Spleen (tissue), 11 donors: ENCODE measurements around the gene CASQ1. TPM values are rescaled to one million over a fixed set of nuclear protein-coding genes. Genes with fewer than 3 reads are reported as not detected.
A peak's percentile ranks its signal among the peaks of the same experiment; 100 is the strongest.

ENCODE experiments used
- DNase-seq: peaks from one replicate; pipeline ENCODE4 v3.0.0-alpha.2; 2020
- H3K27ac ChIP-seq, 8 donors: fragments of 200-600 bp; sonication (generic) in 7 of 8; 1 replicate in 4 of 8; 2 replicates in 4 of 8; pipeline versions ENCODE4 v1.5.0 to v1.8.0; 2016 to 2021; ENCODE audit warnings: inconsistent platforms in 4 of 8, mild to moderate bottlenecking in 4 of 8, moderate library complexity in 1 of 8
- H3K27me3 ChIP-seq, 7 donors: fragments of 200-600 bp; sonication (generic) in 6 of 7; replicated peaks in 1 of 7; 1 replicate in 4 of 7; 2 replicates in 3 of 7; pipeline versions ENCODE4 v1.5.0 to v1.8.0; 2016 to 2021; ENCODE audit warnings: inconsistent platforms in 3 of 7, mild to moderate bottlenecking in 1 of 7
- H3K36me3 ChIP-seq, 6 donors: fragments of 200-600 bp; sonication (generic) in 5 of 6; 1 replicate in 4 of 6; 2 replicates in 2 of 6; pipeline versions ENCODE4 v1.5.0 to v1.8.0; 2016 to 2021; ENCODE audit warnings: inconsistent platforms in 2 of 6
- H3K4me1 ChIP-seq, 6 donors: fragments of 200-600 bp; sonication (generic) in 5 of 6; 1 replicate in 3 of 6; 2 replicates in 3 of 6; pipeline versions ENCODE4 v1.5.0 to v1.8.0; 2016 to 2021; ENCODE audit warnings: inconsistent platforms in 3 of 6
- H3K4me3 ChIP-seq, 8 donors: fragments of 200-600 bp; sonication (generic) in 7 of 8; 1 replicate in 4 of 8; 2 replicates in 4 of 8; pipeline versions ENCODE4 v1.5.0 to v1.8.0; 2016 to 2021; ENCODE audit warnings: inconsistent platforms in 4 of 8, mild to moderate bottlenecking in 4 of 8, moderate library complexity in 2 of 8
- H3K9me3 ChIP-seq, 8 donors: fragments of 200-600 bp; sonication (generic) in 7 of 8; 1 replicate in 4 of 8; 2 replicates in 4 of 8; pipeline versions ENCODE4 v1.5.0 to v1.8.0; 2016 to 2021; ENCODE audit warnings: inconsistent platforms in 4 of 8
- CTCF ChIP-seq, 11 experiments: fragments of 200-600 bp in 7 of 11; fragments of 450-650 bp in 4 of 11; sonication (generic) in 4 of 11; IDR thresholded peaks in 8 of 11; conservative IDR thresholded peaks in 3 of 11; 1 replicate in 7 of 11; 2 replicates in 4 of 11; pipeline versions ENCODE4 v1.4.0 to v1.8.0; 2016 to 2021; ENCODE audit warnings: antibody characterized with exemption in 11 of 11, inconsistent platforms in 4 of 11, mild to moderate bottlenecking in 1 of 11
- POLR2A ChIP-seq, 3 donors: fragments of 450-650 bp; IDR thresholded peaks; one replicate each; pipeline ENCODE4 v1.5.1; 2017; ENCODE audit warnings: antibody characterized with exemption in 3 of 3, mild to moderate bottlenecking in 1 of 3
- POLR2AphosphoS5 ChIP-seq, 3 donors: sonication (generic); formaldehyde crosslinking; IDR thresholded peaks; one replicate each; pipeline ENCODE4 v1.5.1; 2017; ENCODE audit warnings: antibody characterized with exemption in 3 of 3
- WGBS, 5 donors: extraction: QIAGEN DNeasy Blood & Tissue Kit in 3 of 5; methylation state at CpG; one replicate each; pipeline versions ENCODE4 v1.1.5 to v1.1.7; 2013 to 2018; 5-methylcytosine and 5-hydroxymethylcytosine counted together
- intact Hi-C: fragments of 100-400 bp; cut with DNase I; formaldehyde crosslinking; loops from one replicate; pipeline ENCODE4 v1.15.0; 2023; ENCODE audit warnings: low total_unique reads
- polyA plus RNA-seq, 3 donors: library from polyadenylated mRNA; stranded (reverse); fragments of 200-250 nt; gene quantifications; one replicate each; pipeline ENCODE4 v1.2.1, GENCODE V29; 2013
- total RNA-seq, 7 donors: library from RNA; depleted of rRNA in 3 of 7; stranded (reverse); fragments of >200 nt in 3 of 7; fragmentation: NEBNext Ultra II Directional in 4 of 7; extraction: Animal tissue kit (Norgen Biotek cat#: 25700) in 4 of 7; gene quantifications; one replicate each; pipeline versions ENCODE4 v1.1.0 to v1.2.1, GENCODE V29; 2016 to 2021
- donor health status: healthy with polysubstance abuse.
- donor health status: DM: no; HTN: no; CAD: no; lungs with moderate emphysema.
- donor health status: DM: no; HTN: no; CAD: no.
- donor health status: Bipolar disorder and iron deficiency.
- donor health status: healthy.
- donor health status: DM: no; HTN: no; CAD: no.
- donor health status: DM: yes; HTN: yes; CAD: no.

CASQ1 gene
- total and polyA plus RNA-seq, 10 donors, result 0.37 to 1.5 (median 0.92) TPM; not detected in 3

GRCh38 chr1:160224606-160225005 is 34.2 kb downstream of the CASQ1 start:
- Histone ChIP-seq H3K27ac (no peak overlapping the region), H3K9me3 (no peaks in the 10 kb centered on the region), H3K4me3 (no peak overlapping the region), H3K27me3 (no peaks in the 10 kb centered on the region), H3K4me1 (peaks cover 0 to 16% (median 5%) of the 10 kb centered on the region in 6 donors), H3K36me3 (peaks cover 6 to 100% (median 93%) of the 10 kb centered on the region in 6 donors)
- no peak for DNase-seq
- intact Hi-C loops, result no loop called here
- 85 to 98% (median 90%) methylated on average over 2 of the region's 2 CpGs for WGBS, 5 donors
- TF ChIP-seq POLR2AphosphoS5 (IDR thresholded peaks at IDR 0.05) (peak in 1 of 3 donors; percentile 20), CTCF (IDR thresholded peaks at IDR 0.05 in 8 of 11, conservative IDR thresholded peaks at IDR 0.05 in 3 of 11) (no peak), POLR2A (IDR thresholded peaks at IDR 0.05) (no peak)

- no peak for DNase-seq
- TF ChIP-seq POLR2A (IDR thresholded peaks at IDR 0.05) (no peak), CTCF (IDR thresholded peaks at IDR 0.05 in 8 of 11, conservative IDR thresholded peaks at IDR 0.05 in 3 of 11) (no peak), POLR2AphosphoS5 (IDR thresholded peaks at IDR 0.05) (no peak)
- 74 to 94% (median 89%) methylated on average over 2 of the region's 2 CpGs for WGBS, 5 donors
- intact Hi-C loops, result no loop called here
- Histone ChIP-seq H3K4me1 (peaks cover 0 to 11% (median 2%) of the 10 kb centered on the region in 6 donors), H3K9me3 (no peaks in the 10 kb centered on the region), H3K36me3 (peaks cover 6 to 100% (median 95%) of the 10 kb centered on the region in 6 donors), H3K27ac (no peak overlapping the region), H3K27me3 (no peaks in the 10 kb centered on the region), H3K4me3 (no peak overlapping the region)
Observed at GRCh38 chr1:160225345-160225744, 35.0 kb downstream of the CASQ1 start.

GRCh38 chr1:160226623-160227022 is 36.2 kb downstream of the CASQ1 start:
- peaks cover 6 to 100% (median 97%) of the 10 kb centered on the region in 6 donors for H3K36me3 ChIP-seq
- intact Hi-C loops, result no loop called here
- 90 to 97% (median 94%) methylated on average over 2 of the region's 2 CpGs for WGBS, 5 donors
- no peaks in the 10 kb centered on the region for H3K9me3 ChIP-seq
- no peak for DNase-seq
- H3K27me3 ChIP-seq, result no peaks in the 10 kb centered on the region
- no peak for TF ChIP-seq CTCF (IDR thresholded peaks at IDR 0.05 in 8 of 11, conservative IDR thresholded peaks at IDR 0.05 in 3 of 11)
- TF ChIP-seq POLR2A (IDR thresholded peaks at IDR 0.05), result no peak
- no peak for TF ChIP-seq POLR2AphosphoS5 (IDR thresholded peaks at IDR 0.05)
- H3K4me3 ChIP-seq, result no peak overlapping the region
- no peak overlapping the region for H3K27ac ChIP-seq
- no peaks in the 10 kb centered on the region for H3K4me1 ChIP-seq

- intact Hi-C loops, result no loop called here
- no peaks in the 10 kb centered on the region for H3K4me1 ChIP-seq
- no peak for DNase-seq
- no peaks in the 10 kb centered on the region for H3K9me3 ChIP-seq
- 93 to 97% (median 96%) methylated on average over 4 of the region's 4 CpGs for WGBS, 5 donors
- TF ChIP-seq CTCF (IDR thresholded peaks at IDR 0.05 in 8 of 11, conservative IDR thresholded peaks at IDR 0.05 in 3 of 11) (no peak), POLR2A (IDR thresholded peaks at IDR 0.05) (no peak), POLR2AphosphoS5 (IDR thresholded peaks at IDR 0.05) (no peak)
- H3K36me3 ChIP-seq, result peaks cover 6 to 100% (median 98%) of the 10 kb centered on the region in 6 donors
- H3K4me3 ChIP-seq, result no peak overlapping the region
- no peaks in the 10 kb centered on the region for H3K27me3 ChIP-seq
- no peak overlapping the region for H3K27ac ChIP-seq
Observed at GRCh38 chr1:160227034-160227433, 36.7 kb downstream of the CASQ1 start.
